NCI-H774 (cell line): ENCODE data around the gene SEMA4C.

ENCODE experiments used
- DNase-seq: peaks from one replicate; lab custom pipeline; 2025; lab: John Stamatoyannopoulos, UW

Gene SEMA4C

GRCh38 chr2:96842600-96842999, 27.3 kb downstream of the SEMA4C start:
- no peak for DNase-seq

GRCh38 chr2:96841701-96842495, 28.0 kb downstream of the SEMA4C start:
- no peak for DNase-seq

GRCh38 chr2:96839875-96840850, 29.7 kb downstream of the SEMA4C start:
- no peak for DNase-seq

GRCh38 chr2:96839293-96839874, 30.5 kb downstream of the SEMA4C start:
- no peak for DNase-seq

GRCh38 chr2:96838345-96839292, 31.3 kb downstream of the SEMA4C start:
- no peak for DNase-seq

GRCh38 chr2:96837575-96837974, 32.3 kb downstream of the SEMA4C start:
- no peak for DNase-seq

GRCh38 chr2:96835830-96836229, 34.0 kb downstream of the SEMA4C start:
- no peak for DNase-seq

- peak; percentile 82 for DNase-seq
These were observed 36.9 kb downstream of the SEMA4C start for GRCh38 chr2:96832754-96833507.

- DNase-seq = no peak
These were observed 37.5 kb downstream of the SEMA4C start for GRCh38 chr2:96832408-96832753.

GRCh38 chr2:96831679-96832078, 38.2 kb downstream of the SEMA4C start:
- DNase-seq = no peak

GRCh38 chr2:96830044-96830562, 39.8 kb downstream of the SEMA4C start:
- DNase-seq = no peak

- DNase-seq = no peak
These were observed 41.0 kb downstream of the SEMA4C start for GRCh38 chr2:96828874-96829273.

- no peak for DNase-seq
These were observed 41.4 kb downstream of the SEMA4C start for GRCh38 chr2:96828436-96828835.

GRCh38 chr2:96826546-96827278, 43.2 kb downstream of the SEMA4C start:
- DNase-seq = no peak

GRCh38 chr2:96825057-96825456, 44.8 kb downstream of the SEMA4C start:
- no peak for DNase-seq

- no peak for DNase-seq
These were observed 45.6 kb downstream of the SEMA4C start for GRCh38 chr2:96824079-96824870.

GRCh38 chr2:96823198-96823597, 46.7 kb downstream of the SEMA4C start:
- DNase-seq = no peak

- no peak for DNase-seq
These were observed 47.1 kb downstream of the SEMA4C start for GRCh38 chr2:96822786-96823185.

- no peak for DNase-seq
These were observed 48.7 kb downstream of the SEMA4C start for GRCh38 chr2:96821113-96821675.
